Globus pallidus (tissue), 1 donor: ENCODE measurements around the gene HHATL.
"Not testable (repeated sequence)": the region's sequence is repeated elsewhere in the genome, so short reads cannot be mapped to it uniquely, and the experiment has no call there.

Experiments
- DNase-seq: peaks from one replicate; pipeline ENCODE4 v3.0.0-alpha.2; 2015; ENCODE audit warnings: low spot score

The HHATL gene

DNA sequence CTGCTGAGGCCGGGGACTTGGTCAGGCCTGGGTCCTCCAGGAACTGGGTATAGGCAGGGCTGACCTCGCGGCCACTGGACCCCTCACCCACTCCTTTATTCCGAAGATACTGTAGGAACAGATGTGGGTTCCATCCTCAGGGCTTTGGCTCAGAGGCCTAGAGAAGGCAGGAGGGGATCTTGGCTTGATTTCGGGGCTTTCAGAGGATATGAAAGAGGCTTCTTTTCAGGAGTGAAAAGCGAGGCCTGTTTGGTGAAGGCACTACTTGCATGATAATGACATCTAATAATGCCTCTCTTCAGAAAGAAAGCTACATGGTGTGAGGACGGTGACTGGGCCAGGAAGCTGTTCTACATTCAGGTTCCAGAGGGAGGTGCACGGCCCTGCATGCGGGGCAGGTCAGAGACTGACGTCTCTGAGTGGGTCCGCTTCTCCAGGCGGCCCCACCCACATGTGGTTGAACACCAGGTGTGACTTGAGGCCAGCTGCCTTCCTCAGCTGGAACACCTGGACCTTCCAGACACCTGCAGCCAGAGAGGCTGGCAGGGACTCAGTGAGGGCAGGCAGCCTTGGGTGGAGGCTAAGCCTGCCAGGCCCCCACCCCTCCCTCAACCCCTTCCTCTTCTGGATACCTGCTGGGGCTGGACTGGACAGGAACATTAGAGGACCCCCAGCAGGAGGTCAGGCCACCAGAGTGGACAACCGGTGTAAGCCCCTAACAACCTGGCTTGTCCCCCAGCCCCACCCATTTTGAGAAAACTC, 31.1 kb upstream of the HHATL start:
- peak; percentile 98 for DNase-seq

DNA sequence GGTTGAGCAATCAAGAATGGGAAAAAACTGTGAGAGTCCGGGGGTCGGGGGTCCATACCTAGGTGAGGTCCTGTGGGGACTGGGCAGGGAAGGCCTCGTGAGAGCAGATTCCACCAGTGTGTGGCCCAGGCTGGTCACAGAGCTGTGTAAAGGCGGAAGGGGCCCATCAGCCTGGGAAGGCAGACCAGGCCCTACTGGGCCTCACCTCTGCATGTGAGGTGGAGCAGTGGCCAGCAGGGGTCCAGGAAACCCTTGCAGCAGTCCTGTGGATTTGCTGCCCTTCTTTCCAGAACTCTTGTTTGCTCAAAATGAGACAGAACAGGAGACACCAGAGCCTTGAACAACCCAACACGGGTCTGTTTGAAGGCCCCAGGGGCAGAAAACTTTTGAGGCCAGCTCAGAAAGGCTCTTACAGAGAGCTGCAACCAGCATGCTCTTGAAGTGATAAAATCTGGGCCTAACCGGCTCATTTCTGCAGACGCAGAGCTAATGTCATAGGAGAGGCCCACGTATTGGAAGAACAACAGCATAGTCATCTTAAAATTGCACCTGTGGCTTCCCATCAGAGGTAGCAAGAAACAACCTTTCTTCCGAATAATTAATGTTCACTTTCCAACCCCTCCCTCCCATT, 30.3 kb upstream of the HHATL start:
- DNase-seq = no peak

DNA sequence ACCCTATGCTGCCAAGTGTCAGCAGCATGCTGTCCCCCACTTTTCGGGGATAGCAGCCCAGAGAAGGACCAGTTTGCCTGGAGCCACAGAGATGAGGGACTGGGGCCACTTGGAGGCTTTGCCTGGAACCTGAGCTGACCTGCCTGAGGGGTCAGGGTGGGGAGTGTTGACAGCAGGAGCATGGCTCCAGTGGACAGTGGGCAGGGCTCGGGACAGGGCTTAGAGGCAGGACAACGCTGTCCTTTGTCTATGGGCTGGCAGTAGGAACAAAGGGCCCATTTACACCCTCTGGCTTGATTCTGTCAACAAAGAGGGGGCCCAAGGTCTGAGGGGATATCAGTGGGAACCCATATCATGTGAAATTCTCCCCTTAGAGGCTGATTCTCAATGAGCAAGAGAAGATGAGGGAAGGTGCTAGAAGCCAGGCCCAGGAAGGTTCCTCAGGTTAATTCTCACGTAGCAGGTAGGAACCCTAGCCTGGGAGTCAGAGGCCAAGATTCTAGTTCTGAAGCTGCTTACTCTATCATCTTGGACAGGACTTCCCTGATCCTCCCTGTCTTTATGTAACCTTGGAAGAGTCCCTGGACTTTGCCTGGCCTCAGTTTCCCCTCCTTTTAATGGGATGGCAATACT, 29.7 kb upstream of the HHATL start:
- DNase-seq = peak; percentile 99

GRCh38 chr3:42731476-42732195, 29.0 kb upstream of the HHATL start:
- DNase-seq = no peak

- no peak for DNase-seq
These were observed 28.3 kb upstream of the HHATL start for GRCh38 chr3:42730706-42731420.

- DNase-seq = no peak
These were observed 27.7 kb upstream of the HHATL start for GRCh38 chr3:42730294-42730693.

- no peak for DNase-seq
These were observed 27.0 kb upstream of the HHATL start for GRCh38 chr3:42729404-42730145.

GRCh38 chr3:42728668-42729364, 26.2 kb upstream of the HHATL start:
- DNase-seq = no peak

- peak; percentile 84 for DNase-seq
These were observed 25.5 kb upstream of the HHATL start for GRCh38 chr3:42728056-42728455.

DNA sequence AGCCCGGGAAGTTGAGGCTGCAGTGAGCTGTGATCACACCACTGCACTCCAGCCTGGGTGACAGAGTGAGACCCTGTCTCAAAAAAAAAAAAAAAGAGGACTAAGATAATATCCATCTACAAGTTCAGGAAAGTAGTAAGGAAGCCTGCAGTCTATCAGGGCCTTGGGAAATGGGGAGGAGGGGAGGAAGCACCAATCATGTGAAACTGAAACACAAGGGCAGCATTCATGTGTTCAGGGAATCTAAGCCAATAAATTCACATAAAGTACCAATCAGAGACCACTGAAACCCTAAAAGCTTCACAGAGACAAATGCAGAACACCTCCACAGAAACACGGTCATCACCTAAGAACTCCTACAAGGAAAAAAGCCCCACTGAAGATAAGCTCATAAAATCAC, 22.9 kb upstream of the HHATL start:
- DNase-seq = peak; percentile 91

DNA sequence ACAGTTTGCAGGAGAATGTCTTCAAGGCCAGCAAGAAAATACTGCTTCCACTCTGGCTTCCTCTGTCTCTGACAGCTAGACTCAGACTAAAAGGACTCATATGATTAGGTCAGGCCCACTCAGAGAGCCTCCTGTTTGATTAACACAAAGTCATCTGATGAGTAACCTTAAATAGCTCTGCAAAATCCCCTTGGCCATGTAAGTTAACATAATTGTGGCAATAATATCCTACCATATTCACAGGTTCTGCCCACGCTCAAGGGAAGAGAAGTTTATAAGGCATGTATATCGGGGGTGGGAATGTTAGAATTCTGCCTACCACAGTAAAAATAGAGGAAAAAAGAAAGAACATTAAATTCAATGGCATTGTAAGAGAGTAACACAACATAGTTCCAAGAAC, 20.6 kb upstream of the HHATL start:
- no peak for DNase-seq

DNA sequence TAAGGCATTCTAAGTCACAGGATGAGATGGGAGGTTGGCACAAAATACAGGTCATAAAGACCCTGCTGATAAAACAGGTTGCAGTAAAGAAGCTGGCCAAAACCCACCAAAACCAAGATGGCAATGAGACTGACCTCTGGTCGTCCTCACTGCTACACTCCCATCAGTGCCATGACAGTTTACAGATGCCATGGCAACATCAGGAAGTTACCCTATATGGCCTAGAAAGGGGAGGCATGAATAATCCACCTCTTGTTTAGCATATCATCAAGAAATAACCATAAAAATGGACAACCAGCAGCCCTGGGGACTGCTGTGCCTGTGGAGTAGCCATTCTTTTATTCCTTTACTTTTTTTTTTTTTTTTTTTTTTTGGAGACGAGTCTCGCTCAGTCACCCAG, 19.8 kb upstream of the HHATL start:
- DNase-seq = not testable (repeated sequence)

- DNase-seq = peak; percentile 93
These were observed 19.1 kb upstream of the HHATL start for GRCh38 chr3:42721690-42722089.

DNA sequence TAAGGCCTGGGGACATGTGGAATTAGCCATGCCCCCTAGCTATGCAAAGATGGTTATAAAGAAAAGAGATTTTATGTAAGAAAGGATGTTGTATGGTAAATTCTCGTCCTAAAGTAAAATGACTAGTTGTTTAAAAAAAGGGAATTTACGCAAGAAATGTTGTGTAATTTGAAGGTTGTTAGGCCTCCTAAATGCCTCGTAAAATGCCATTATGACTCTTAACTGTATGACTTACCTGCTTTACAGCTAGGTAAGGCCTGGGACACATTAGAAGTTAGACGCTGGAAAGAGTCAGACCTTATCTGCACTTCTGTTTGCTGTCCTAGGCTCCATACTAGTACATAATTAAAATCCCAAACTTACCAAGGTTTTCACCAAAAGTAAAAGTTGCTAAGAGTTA, 17.5 kb upstream of the HHATL start:
- DNase-seq = no peak

DNA sequence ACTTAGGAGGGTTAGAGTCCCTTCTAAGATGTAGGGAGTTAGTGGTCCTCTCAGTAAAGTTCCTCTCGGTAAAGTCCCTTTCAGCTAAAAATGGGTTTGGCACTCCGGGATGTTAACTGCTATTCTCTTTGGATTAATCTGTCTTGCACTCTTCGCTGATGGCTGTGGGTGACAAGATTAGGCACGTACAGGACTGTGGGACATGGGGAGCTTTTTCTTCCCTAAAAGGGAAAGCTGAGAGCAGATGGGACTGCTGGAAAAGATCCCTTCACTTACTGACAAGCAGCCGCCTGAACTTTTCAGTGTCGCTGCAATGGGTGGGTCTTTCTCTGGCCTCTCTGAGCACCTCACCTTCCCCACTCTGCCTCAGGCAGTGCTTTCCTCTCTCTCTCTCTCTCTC, 16.4 kb upstream of the HHATL start:
- no peak for DNase-seq

DNA sequence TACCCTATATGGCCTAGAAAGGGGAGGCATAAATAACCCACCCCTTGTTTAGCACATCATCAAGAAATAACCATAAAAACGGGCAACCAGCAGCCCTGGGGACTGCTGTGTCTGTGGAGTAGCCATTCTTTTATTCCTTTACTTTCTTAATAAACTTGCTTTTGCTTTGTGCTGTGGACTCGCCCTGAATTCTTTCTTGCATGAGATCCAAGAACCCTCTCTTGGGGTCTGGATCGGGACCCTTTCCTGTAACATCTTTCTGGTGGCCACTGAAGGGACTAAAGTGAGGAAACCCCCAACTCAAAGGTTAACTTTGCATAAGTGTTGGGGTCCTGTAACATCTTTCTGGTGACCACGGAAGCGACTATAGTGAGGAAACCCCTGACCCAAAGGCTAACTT, 15.7 kb upstream of the HHATL start:
- DNase-seq = no peak

- DNase-seq = no peak
These were observed 14.7 kb upstream of the HHATL start for GRCh38 chr3:42717306-42717705.

- no peak for DNase-seq
These were observed 11.7 kb upstream of the HHATL start for GRCh38 chr3:42714171-42714852.

- DNase-seq = no peak
These were observed 11.1 kb upstream of the HHATL start for GRCh38 chr3:42713747-42714146.
